ENCODE measurements around the gene EIF4B.

EIF4B gene

GRCh38 chr12:53060064-53060720 is 53.9 kb downstream of the EIF4B start:
- no peak for FAIRE-seq

- no peak for FAIRE-seq
Measured at GRCh38 chr12:53060721-53061276, 54.5 kb downstream of the EIF4B start.

- no peak for FAIRE-seq
Measured at GRCh38 chr12:53061404-53062010, 55.3 kb downstream of the EIF4B start.

- FAIRE-seq, result no peak
Measured at GRCh38 chr12:53062011-53062961, 56.0 kb downstream of the EIF4B start.

GRCh38 chr12:53062977-53063707 is 56.9 kb downstream of the EIF4B start:
- FAIRE-seq, result no peak

- FAIRE-seq, result no peak
Measured at GRCh38 chr12:53063708-53064612, 57.7 kb downstream of the EIF4B start.

- no peak for FAIRE-seq
Measured at GRCh38 chr12:53064613-53065436, 58.6 kb downstream of the EIF4B start.

GRCh38 chr12:53065470-53065869 is 59.2 kb downstream of the EIF4B start:
- no peak for FAIRE-seq

GRCh38 chr12:53065975-53066931 is 60.0 kb downstream of the EIF4B start:
- FAIRE-seq, result no peak

GRCh38 chr12:53067074-53067992 is 61.1 kb downstream of the EIF4B start:
- no peak for FAIRE-seq

- FAIRE-seq, result no peak
Measured at GRCh38 chr12:53067993-53068770, 61.9 kb downstream of the EIF4B start.

- no peak for FAIRE-seq
Measured at GRCh38 chr12:53068811-53069585, 62.7 kb downstream of the EIF4B start.

GRCh38 chr12:53069621-53070410 is 63.6 kb downstream of the EIF4B start:
- FAIRE-seq, result no peak

- no peak for FAIRE-seq
Measured at GRCh38 chr12:53070877-53071492, 64.7 kb downstream of the EIF4B start.

All from colon (tissue), 2 donors.